Stimulated activated naive CD8-positive, alpha-beta T cell treated with anti-CD3 and anti-CD28 coated beads, Interleukin-15, amount 100 ng/mL, for 72 hours (primary cell): ENCODE results near the gene DNMT3L.
"Not testable (repeated sequence)": the region's sequence is repeated elsewhere in the genome, so short reads cannot be mapped to it uniquely, and the experiment has no call there.

Source experiments
- ATAC-seq: fragments of 150-1000 bp; cut with Tn5 transposase; 2 replicates; pipeline ENCODE4 v1.10.0; 2021; ENCODE audit warnings: mild to moderate bottlenecking, moderate library complexity
- DNase-seq, 2 donors: peaks; one replicate each; pipeline ENCODE4 v3.0.0; 2021 to 2022
- H3K27ac Mint-ChIP-seq, 2 donors: one replicate each; pipeline ENCODE4 v1.8.0; 2022; ENCODE audit warnings: mild to moderate bottlenecking in 2 of 2, mixed read lengths in 2 of 2, moderate library complexity in 2 of 2
- H3K27me3 Mint-ChIP-seq: one replicate; pipeline ENCODE4 v1.8.0; 2022; ENCODE audit warnings: mixed read lengths
- H3K4me1 Mint-ChIP-seq: one replicate; pipeline ENCODE4 v1.8.0; 2022; ENCODE audit warnings: mild to moderate bottlenecking, mixed read lengths
- H3K4me3 Mint-ChIP-seq, 2 donors: one replicate each; pipeline ENCODE4 v1.8.0; 2022; ENCODE audit warnings: mild to moderate bottlenecking in 2 of 2, mixed read lengths in 2 of 2, moderate library complexity in 1 of 2
- H3K9me3 Mint-ChIP-seq, 2 donors: one replicate each; pipeline ENCODE4 v1.8.0; 2022; ENCODE audit warnings: mixed read lengths in 2 of 2

Gene DNMT3L

GRCh38 chr21:44288251-44289110 is 26.8 kb upstream of the DNMT3L start:
- Mint-ChIP-seq H3K27ac (no peak overlapping the region), H3K4me1 (peaks cover 19% of the 10 kb centered on the region), H3K4me3 (no peak overlapping the region), H3K27me3 (peaks cover 12% of the 10 kb centered on the region), H3K9me3 (no peaks in the 10 kb centered on the region)
- DNase-seq (no peak), ATAC-seq (no peak)

GRCh38 chr21:44286716-44287632 is 25.3 kb upstream of the DNMT3L start:
- Mint-ChIP-seq H3K27ac (no peak overlapping the region), H3K27me3 (peaks cover 12% of the 10 kb centered on the region), H3K4me1 (peaks cover 5% of the 10 kb centered on the region), H3K9me3 (no peaks in the 10 kb centered on the region), H3K4me3 (no peak overlapping the region)
- DNase-seq (no peak), ATAC-seq (no peak)

- Mint-ChIP-seq H3K27ac (no peak overlapping the region), H3K4me1 (no peaks in the 10 kb centered on the region), H3K9me3 (no peaks in the 10 kb centered on the region), H3K4me3 (no peak overlapping the region), H3K27me3 (peaks cover 12% of the 10 kb centered on the region)
- ATAC-seq, result no peak
- DNase-seq, result no peak
Observed at GRCh38 chr21:44286086-44286715, 24.5 kb upstream of the DNMT3L start.

- peak; percentile 17 for ATAC-seq
- Mint-ChIP-seq H3K9me3 (no peaks in the 10 kb centered on the region), H3K27me3 (peaks cover 12% of the 10 kb centered on the region), H3K4me1 (no peaks in the 10 kb centered on the region), H3K27ac (no peak within 1 kb of the TSS), H3K4me3 (no peak within 1 kb of the TSS)
- no peak for DNase-seq
Observed at GRCh38 chr21:44285138-44285992, 23.7 kb upstream of the DNMT3L start, which contains the start of gene AIRE. Gene AIRE (plus strand): TSS chr21:44285876. CDS start chr21:44286007, 131 bp downstream.

- Mint-ChIP-seq H3K27me3 (peaks cover 12% of the 10 kb centered on the region), H3K27ac (no peak overlapping the region), H3K9me3 (no peaks in the 10 kb centered on the region), H3K4me3 (no peak overlapping the region), H3K4me1 (no peaks in the 10 kb centered on the region)
- no peak for ATAC-seq
- DNase-seq, result no peak
Observed at GRCh38 chr21:44283948-44284347, 22.3 kb upstream of the DNMT3L start.

GRCh38 chr21:44283211-44283785 is 21.6 kb upstream of the DNMT3L start:
- not testable (repeated sequence) for DNase-seq, H3K4me3 Mint-ChIP-seq, H3K4me1 Mint-ChIP-seq, ATAC-seq, H3K27ac Mint-ChIP-seq, H3K27me3 Mint-ChIP-seq, H3K9me3 Mint-ChIP-seq

- no peak overlapping the region for H3K27ac Mint-ChIP-seq
- DNase-seq (no peak), ATAC-seq (no peak)
- no peaks in the 10 kb centered on the region for H3K9me3 Mint-ChIP-seq
- no peaks in the 10 kb centered on the region for H3K4me1 Mint-ChIP-seq
- peaks cover under 1% of the 10 kb centered on the region for H3K27me3 Mint-ChIP-seq
- H3K4me3 Mint-ChIP-seq, result no peak overlapping the region
Observed at GRCh38 chr21:44282370-44282769, 20.7 kb upstream of the DNMT3L start.

- ATAC-seq, result no peak
- Mint-ChIP-seq H3K9me3 (no peaks in the 10 kb centered on the region), H3K4me3 (no peak overlapping the region), H3K4me1 (no peaks in the 10 kb centered on the region), H3K27ac (no peak overlapping the region), H3K27me3 (no peaks in the 10 kb centered on the region)
- no peak for DNase-seq
Observed at GRCh38 chr21:44281801-44282200, 20.1 kb upstream of the DNMT3L start.

- no peaks in the 10 kb centered on the region for H3K9me3 Mint-ChIP-seq
- H3K27ac Mint-ChIP-seq, result no peak overlapping the region
- no peaks in the 10 kb centered on the region for H3K4me1 Mint-ChIP-seq
- no peaks in the 10 kb centered on the region for H3K27me3 Mint-ChIP-seq
- H3K4me3 Mint-ChIP-seq, result no peak overlapping the region
- no peak for ATAC-seq
- no peak for DNase-seq
Observed at GRCh38 chr21:44279354-44280260, 17.9 kb upstream of the DNMT3L start.

GRCh38 chr21:44275041-44275440 is 13.3 kb upstream of the DNMT3L start:
- H3K9me3 Mint-ChIP-seq, result no peaks in the 10 kb centered on the region
- no peak overlapping the region for H3K27ac Mint-ChIP-seq
- DNase-seq (no peak), ATAC-seq (no peak)
- H3K4me3 Mint-ChIP-seq, result no peak overlapping the region
- no peaks in the 10 kb centered on the region for H3K27me3 Mint-ChIP-seq
- H3K4me1 Mint-ChIP-seq, result no peaks in the 10 kb centered on the region

GRCh38 chr21:44273046-44273445 is 11.3 kb upstream of the DNMT3L start:
- Mint-ChIP-seq H3K4me1 (no peaks in the 10 kb centered on the region), H3K9me3 (no peaks in the 10 kb centered on the region), H3K27me3 (no peaks in the 10 kb centered on the region), H3K27ac (no peak overlapping the region), H3K4me3 (no peak overlapping the region)
- DNase-seq, result no peak
- ATAC-seq, result no peak

GRCh38 chr21:44272284-44272858 is 10.7 kb upstream of the DNMT3L start:
- Mint-ChIP-seq H3K27ac (peak overlapping the region in 1 of 2 donors; percentile 64), H3K4me3 (no peak overlapping the region), H3K9me3 (no peaks in the 10 kb centered on the region), H3K27me3 (no peaks in the 10 kb centered on the region), H3K4me1 (no peaks in the 10 kb centered on the region)
- DNase-seq, result no peak
- ATAC-seq, result no peak

GRCh38 chr21:44271558-44272283 is 10.0 kb upstream of the DNMT3L start:
- DNase-seq, result no peak
- peak overlapping the region in 1 of 2 donors; percentile 64 for H3K27ac Mint-ChIP-seq
- H3K4me3 Mint-ChIP-seq, result no peak overlapping the region
- H3K27me3 Mint-ChIP-seq, result no peaks in the 10 kb centered on the region
- no peaks in the 10 kb centered on the region for H3K4me1 Mint-ChIP-seq
- ATAC-seq, result no peak
- H3K9me3 Mint-ChIP-seq, result no peaks in the 10 kb centered on the region
